GM12878 (cell line): ENCODE data around the gene RNF186. TPM values are rescaled to one million over a fixed set of nuclear protein-coding genes. Genes with fewer than 3 reads are reported as not detected.
"Not testable (repeated sequence)": the region's sequence is repeated elsewhere in the genome, so short reads cannot be mapped to it uniquely, and the experiment has no call there.

Source experiments
- ATAC-seq: fragments of 200-7000 bp; cut with Tn5 transposase; 3 replicates; pipeline ENCODE4 v1.9.1; 2020; ENCODE audit warnings: mild to moderate bottlenecking, moderate library complexity
- BruUV-seq: library from RNA; stranded (reverse); fragments of 400-500 nt; replicated peaks from 2 replicates; lab custom pipeline; 2021; lab: Mats Ljungman, UMichigan
- CTCF ChIA-PET: fragments of 300-600 bp; sonication (Branson Sonifier 250); formaldehyde crosslinking; extraction: SDS; loops from one replicate; lab custom pipeline; 2021; ENCODE audit warnings: inconsistent platforms; lab: Yijun Ruan, JAX
- POLR2A ChIA-PET: fragments of 350-600 bp; formaldehyde crosslinking; extraction: SDS; loops from one replicate; lab custom pipeline; 2021; ENCODE audit warnings: inconsistent platforms; lab: Charles Lee
- RAD21 ChIA-PET: fragments of 300-600 bp; sonication (Branson Sonifier 250); formaldehyde crosslinking; loops from one replicate; lab custom pipeline; 2023; ENCODE audit warnings: antibody characterized with exemption; ENCODE audit not compliant: unreplicated experiment; lab: Charles Lee
- SMC1A ChIA-PET: fragments of 300-600 bp; sonication (Branson Sonifier 250); formaldehyde crosslinking; loops from one replicate; lab custom pipeline; 2023; ENCODE audit not compliant: unreplicated experiment, uncharacterized antibody; lab: Charles Lee
- DNase-seq: peaks from one replicate; pipeline ENCODE4 v3.0.0-alpha.2; 2011; ENCODE audit warnings: low read depth, low spot score
- FAIRE-seq: peaks from 3 replicates; lab custom pipeline; 2011; peaks lifted over from hg19 to GRCh38; lab: Jason Lieb, UNC
- H2AFZ ChIP-seq: 2 replicates; pipeline ENCODE4 v1.6.0; 2011; ENCODE audit warnings: low read depth, low read length, control low read depth; ENCODE audit not compliant: control insufficient read depth
- H3K27ac ChIP-seq: 2 replicates; pipeline ENCODE4 v1.5.1; 2011; ENCODE audit warnings: control low read depth; ENCODE audit not compliant: control insufficient read depth, insufficient read depth
- H3K27me3 ChIP-seq, 2 experiments: replicated peaks in 1 of 2; 2 replicates each; pipeline versions ENCODE4 v1.6.0 to v1.6.1; 2011; ENCODE audit warnings: low read length in 1 of 2; ENCODE audit not compliant: control insufficient read depth in 2 of 2, insufficient read depth in 2 of 2
- H3K36me3 ChIP-seq, 2 experiments: 2 replicates each; pipeline ENCODE4 v1.5.1; 2011; ENCODE audit warnings: low read length in 1 of 2; ENCODE audit not compliant: control insufficient read depth in 2 of 2, insufficient read depth in 2 of 2
- H3K4me1 ChIP-seq: 2 replicates; pipeline ENCODE4 v1.6.1; 2011; ENCODE audit warnings: mild to moderate bottlenecking, low read length, moderate library complexity, mixed read lengths; ENCODE audit not compliant: control insufficient read depth, insufficient read depth
- H3K4me2 ChIP-seq: 2 replicates; pipeline ENCODE4 v1.6.0; 2011; ENCODE audit warnings: control low read depth; ENCODE audit not compliant: control insufficient read depth, insufficient read depth
- H3K4me3 ChIP-seq: fragments of 200-600 bp; sonication (generic); 2 replicates; pipeline ENCODE4 v1.5.1; 2016
- H3K79me2 ChIP-seq: 2 replicates; pipeline ENCODE4 v1.6.0; 2011; ENCODE audit warnings: low read length; ENCODE audit not compliant: control insufficient read depth, insufficient read depth
- H3K9ac ChIP-seq: 2 replicates; pipeline ENCODE4 v1.8.0; 2011; ENCODE audit warnings: low read length, control low read depth, mixed read lengths; ENCODE audit not compliant: control insufficient read depth, insufficient read depth
- H3K9me3 ChIP-seq: replicated peaks from 3 replicates; pipeline ENCODE4 v1.5.1; 2011; ENCODE audit warnings: mild to moderate bottlenecking, low read length; ENCODE audit not compliant: control insufficient read depth, insufficient read depth
- H4K20me1 ChIP-seq: 2 replicates; pipeline ENCODE4 v1.6.0; 2011; ENCODE audit not compliant: control insufficient read depth, insufficient read depth
- ATF3 ChIP-seq: IDR thresholded peaks from 2 replicates; pipeline ENCODE4 v1.6.1; 2011; ENCODE audit warnings: low read depth, mild to moderate bottlenecking, low read length, moderate library complexity, borderline replicate concordance; ENCODE audit errors: extremely low read depth
- GATAD2B ChIP-seq: fragments of 450-650 bp; conservative IDR thresholded peaks from 2 replicates; pipeline ENCODE4 v1.6.1; 2017; ENCODE audit warnings: low read depth, mild to moderate bottlenecking, moderate library complexity
- IRF4 ChIP-seq: IDR thresholded peaks from 2 replicates; pipeline ENCODE4 v1.6.1; 2011; ENCODE audit warnings: low read depth, low read length
- JUND ChIP-seq: IDR thresholded peaks from 2 replicates; pipeline ENCODE4 v1.6.1; 2012; ENCODE audit warnings: low read depth, mild to moderate bottlenecking, low read length, improper control_type of control experiment, moderate library complexity
- MYC ChIP-seq: IDR thresholded peaks from 2 replicates; pipeline ENCODE4 v1.6.1; 2011; ENCODE audit warnings: mild to moderate bottlenecking, low read length, moderate library complexity, inconsistent platforms; ENCODE audit not compliant: insufficient read depth, insufficient replicate concordance, insufficient read length, severe bottlenecking
- NFYB ChIP-seq: IDR thresholded peaks from 2 replicates; pipeline ENCODE4 v1.6.1; 2011; ENCODE audit warnings: low read depth, mild to moderate bottlenecking, low read length, improper control_type of control experiment, moderate library complexity; ENCODE audit not compliant: insufficient read depth
- POLR2AphosphoS2 ChIP-seq: IDR thresholded peaks from 2 replicates; pipeline ENCODE4 v1.6.1; 2011; ENCODE audit warnings: low read depth, mild to moderate bottlenecking, low read length, improper control_type of control experiment, moderate library complexity
- RAD51 ChIP-seq: fragments of 450-650 bp; IDR thresholded peaks from 2 replicates; pipeline ENCODE4 v1.6.1; 2016; ENCODE audit warnings: moderate library complexity, mild to moderate bottlenecking, inconsistent platforms
- RELA ChIP-seq: fragments of 450-650 bp; IDR thresholded peaks from 2 replicates; pipeline ENCODE4 v1.8.0; 2014; ENCODE audit warnings: borderline replicate concordance; ENCODE audit not compliant: partially characterized antibody
- SREBF1 ChIP-seq: IDR thresholded peaks from 2 replicates; pipeline ENCODE4 v1.6.1; 2012; ENCODE audit warnings: mild to moderate bottlenecking, low read length
- SUPT20H ChIP-seq: IDR thresholded peaks from 2 replicates; pipeline ENCODE4 v1.6.1; 2011; ENCODE audit warnings: low read depth, mild to moderate bottlenecking, low read length, moderate library complexity, borderline replicate concordance; ENCODE audit not compliant: control insufficient read depth
- TBL1XR1 ChIP-seq: IDR thresholded peaks from 2 replicates; pipeline ENCODE4 v1.6.1; 2012; ENCODE audit warnings: low read depth, low read length, improper control_type of control experiment
- TCF12 ChIP-seq: IDR thresholded peaks from 2 replicates; pipeline ENCODE4 v1.6.1; 2011; ENCODE audit warnings: low read depth, mild to moderate bottlenecking, low read length
- WRNIP1 ChIP-seq: IDR thresholded peaks from 2 replicates; pipeline ENCODE4 v1.6.1; 2011; ENCODE audit warnings: low read depth, low read length, improper control_type of control experiment, borderline replicate concordance
- ZBED1 ChIP-seq: IDR thresholded peaks from 2 replicates; pipeline ENCODE4 v1.6.1; 2016; ENCODE audit warnings: borderline replicate concordance
- ZNF207 ChIP-seq: fragments of 450-650 bp; IDR thresholded peaks from 2 replicates; pipeline ENCODE4 v1.6.1; 2014; ENCODE audit warnings: antibody characterized with exemption, mild to moderate bottlenecking, borderline replicate concordance
- WGBS: methylation state at CpG from one replicate; pipeline ENCODE4 v1.1.6; 2016; ENCODE audit warnings: low lambda C conversion rate; ENCODE audit not compliant: insufficient replicate concordance, insufficient coverage; ENCODE audit errors: missing lambda C conversion rate; 5-methylcytosine and 5-hydroxymethylcytosine counted together
- in situ Hi-C: fragments of 300-500 bp; cut with MboI; formaldehyde crosslinking; loops from 9 replicates; pipeline ENCODE4 v1.14.3; 2018; ENCODE audit warnings: mixed read lengths
- intact Hi-C: fragments of 100-400 bp; cut with micrococcal nuclease; formaldehyde crosslinking; loops from one replicate; pipeline ENCODE4 v1.14.2; 2022; ENCODE audit not compliant: unreplicated experiment
- polyA plus RNA-seq, 11 experiments: library from polyadenylated mRNA; depleted of rRNA in 4 of 11; unstranded in 6 of 11; stranded (reverse) in 5 of 11; fragments of >200 nt; fragmentation: Nextera tagmentation in 4 of 11; fragmentation: Illumina TruSeq in 1 of 11; extraction: Ambion mirVana in 4 of 11; extraction: Trizol in 1 of 11; gene quantifications; 1 replicate in 1 of 11; 2 replicates in 10 of 11; pipeline versions ENCODE4 v1.2.1 to v1.2.3, GENCODE V29; 2011 to 2016; ENCODE audit warnings: inconsistent platforms in 2 of 11, missing spikeins in 2 of 11, low read depth in 1 of 11
- total RNA-seq, 4 experiments: library from RNA; depleted of rRNA in 3 of 4; stranded (reverse); fragments of >200 nt in 3 of 4; fragmentation: Illumina TruSeq in 1 of 4; extraction: Trizol in 1 of 4; gene quantifications; 2 replicates each; pipeline versions ENCODE4 v1.2.1 to v1.2.3, GENCODE V29; 2013 to 2021

The RNF186 gene
- total and polyA plus RNA-seq, 10 of the 15 experiments (the other 5 are each of a cell fraction or from before 2014, with no cell fraction given) = not detected

GRCh38 chr1:19792237-19793002 lies 22.7 kb downstream of the RNF186 start:
- no peaks in the 10 kb centered on the region; a peak in 1 of 4 replicates for H3K36me3 ChIP-seq
- peaks cover 19% of the 10 kb centered on the region for H3K4me1 ChIP-seq
- ATAC-seq (no peak), FAIRE-seq (no peak), DNase-seq (no peak)
- BruUV-seq = no TSS peak
- intact Hi-C loops = no loop called here
- H4K20me1 ChIP-seq = no peaks in the 10 kb centered on the region
- in situ Hi-C loops = no loop called here
- H3K79me2 ChIP-seq = no peaks in the 10 kb centered on the region
- ChIA-PET SMC1A (interaction anchor here (0.6 kb wide), 1 partner anchor 332 kb away, joined by 3 read pairs; no protein-coding TSS in a partner anchor), RAD21 (no interaction called here), CTCF (no interaction called here), POLR2A (interaction anchor here (0.5 kb wide), 1 partner anchor 161 kb away, joined by 3 read pairs; no protein-coding TSS in a partner anchor)
- H3K4me3 ChIP-seq = no peak overlapping the region
- WGBS = 96% methylated on average over 4 of the region's 4 CpGs
- no peak overlapping the region for H3K9ac ChIP-seq
- no peaks in the 10 kb centered on the region; the same call in 2 of the 3 replicates for H3K9me3 ChIP-seq
- no peaks in the 10 kb centered on the region for H3K27me3 ChIP-seq
- no peak overlapping the region for H3K27ac ChIP-seq
- TF ChIP-seq GATAD2B = no peak
- TF ChIP-seq NFYB = no peak
- no peak for TF ChIP-seq ZNF207
- no peak for TF ChIP-seq TBL1XR1
- no peak for TF ChIP-seq JUND
- TF ChIP-seq POLR2AphosphoS2 = no peak
- TF ChIP-seq SUPT20H = no peak
- no peak for TF ChIP-seq RAD51
- TF ChIP-seq ZBED1 = no peak
- no peak for TF ChIP-seq IRF4
- no peak for TF ChIP-seq SREBF1
- no peak for TF ChIP-seq WRNIP1
- no peak for TF ChIP-seq RELA
- no peak for TF ChIP-seq MYC
- TF ChIP-seq TCF12 = no peak
- no peak for TF ChIP-seq ATF3
- no peak overlapping the region for H2AFZ ChIP-seq
- no peak overlapping the region for H3K4me2 ChIP-seq

GRCh38 chr1:19790061-19790975 lies 24.8 kb downstream of the RNF186 start:
- in situ Hi-C loops, intact Hi-C loops, FAIRE-seq, H3K27me3 ChIP-seq, H3K79me2 ChIP-seq, ATAC-seq, BruUV-seq, H3K4me2 ChIP-seq, DNase-seq, H3K4me3 ChIP-seq, H3K36me3 ChIP-seq, POLR2A ChIA-PET, H3K9ac ChIP-seq, RAD21 ChIA-PET, H3K9me3 ChIP-seq, H3K27ac ChIP-seq, H2AFZ ChIP-seq, H4K20me1 ChIP-seq: not testable (repeated sequence)
- H3K4me1 ChIP-seq = peaks cover 24% of the 10 kb centered on the region
- SMC1A ChIA-PET = interaction anchor here (1.0 kb wide), 1 partner anchor 13 kb away, joined by 3 read pairs; no protein-coding TSS in a partner anchor
- CTCF ChIA-PET = interaction anchor here (0.6 to 0.7 kb wide), 3 partner anchors 8 to 25 kb away, joined by 3 read pairs; no protein-coding TSS in a partner anchor
- WGBS = 35% methylated on average over 9 of the region's 9 CpGs
